HepG2 (cell line): ENCODE measurements around the gene DPEP2NB. TPM values are rescaled to one million over a fixed set of nuclear protein-coding genes. Genes with fewer than 3 reads are reported as not detected.

Experiments used
- CENPT ChIP-seq: sonication (generic); formaldehyde crosslinking; IDR thresholded peaks from 2 replicates; pipeline ENCODE4 v1.8.0; 2022; ENCODE audit warnings: low read depth, mild to moderate bottlenecking, moderate library complexity, missing genetic modification reagents
- CTCF ChIP-seq: sonication (generic); formaldehyde crosslinking; IDR thresholded peaks from 2 replicates; pipeline ENCODE4 v1.5.0; 2020; ENCODE audit warnings: mild to moderate bottlenecking, missing genetic modification reagents, moderate library complexity
- HIVEP1 ChIP-seq: sonication (generic); formaldehyde crosslinking; IDR thresholded peaks from 2 replicates; pipeline ENCODE4 v1.4.0; 2020; ENCODE audit warnings: mild to moderate bottlenecking, missing genetic modification reagents
- JUND ChIP-seq: sonication (generic); formaldehyde crosslinking; IDR thresholded peaks from 2 replicates; pipeline ENCODE4 v1.8.0; 2022; ENCODE audit warnings: mild to moderate bottlenecking, missing genetic modification reagents
- KAT7 ChIP-seq: IDR thresholded peaks from 2 replicates; pipeline ENCODE4 v1.6.1; 2018; ENCODE audit warnings: borderline replicate concordance, missing compliant biosample characterization
- KLF16 ChIP-seq, 2 experiments: sonication (generic) in 1 of 2; formaldehyde crosslinking in 1 of 2; IDR thresholded peaks; 2 replicates each; pipeline versions ENCODE4 v1.6.1 to v1.8.0; 2016 to 2023; ENCODE audit warnings: missing genetic modification reagents in 2 of 2, missing compliant biosample characterization in 1 of 2
- MED8 ChIP-seq: sonication (generic); formaldehyde crosslinking; IDR thresholded peaks from 2 replicates; pipeline ENCODE4 v1.8.1; 2023; ENCODE audit warnings: mild to moderate bottlenecking, missing genetic modification reagents; ENCODE audit not compliant: insufficient replicate concordance
- ONECUT2 ChIP-seq: sonication (generic); formaldehyde crosslinking; IDR thresholded peaks from 2 replicates; pipeline ENCODE4 v1.4.0; 2020; ENCODE audit warnings: missing genetic modification reagents
- SOX6 ChIP-seq, 2 experiments: fragments of 450-650 bp in 1 of 2; sonication (generic) in 1 of 2; formaldehyde crosslinking in 1 of 2; IDR thresholded peaks; 2 replicates each; pipeline versions ENCODE4 v1.4.0 to v1.6.1; 2017 to 2020; ENCODE audit warnings: antibody characterized with exemption in 1 of 2, mild to moderate bottlenecking in 1 of 2, missing genetic modification reagents in 1 of 2
- SSRP1 ChIP-seq: IDR thresholded peaks from 2 replicates; pipeline ENCODE4 v1.6.1; 2016; ENCODE audit warnings: control low read depth
- TBX2 ChIP-seq: sonication (generic); formaldehyde crosslinking; IDR thresholded peaks from 2 replicates; pipeline ENCODE4 v1.5.0; 2020; ENCODE audit warnings: missing genetic modification reagents, mild to moderate bottlenecking, borderline replicate concordance
- ZIK1 ChIP-seq: sonication (generic); formaldehyde crosslinking; IDR thresholded peaks from 2 replicates; pipeline ENCODE4 v1.5.0; 2020; ENCODE audit warnings: mild to moderate bottlenecking, low read depth, missing genetic modification reagents, borderline replicate concordance
- ZNF121 ChIP-seq: sonication (generic); formaldehyde crosslinking; IDR thresholded peaks from 2 replicates; pipeline ENCODE4 v1.5.0; 2020; ENCODE audit warnings: mild to moderate bottlenecking, missing genetic modification reagents
- ZNF235 ChIP-seq: sonication (generic); formaldehyde crosslinking; IDR thresholded peaks from 2 replicates; pipeline ENCODE4 v1.8.1; 2023; ENCODE audit warnings: mild to moderate bottlenecking, missing genetic modification reagents, borderline replicate concordance
- ZNF260 ChIP-seq: sonication (generic); formaldehyde crosslinking; IDR thresholded peaks from 2 replicates; pipeline ENCODE4 v1.4.0; 2020; ENCODE audit warnings: missing genetic modification reagents, low read depth, mild to moderate bottlenecking, borderline replicate concordance
- ZNF558 ChIP-seq: sonication (generic); formaldehyde crosslinking; IDR thresholded peaks from 2 replicates; pipeline ENCODE4 v1.9.0; 2022; ENCODE audit warnings: mild to moderate bottlenecking, missing genetic modification reagents, borderline replicate concordance
- ZNF564 ChIP-seq: sonication (generic); formaldehyde crosslinking; IDR thresholded peaks from 2 replicates; pipeline ENCODE4 v1.8.1; 2023; ENCODE audit warnings: mild to moderate bottlenecking, missing genetic modification reagents
- ZNF615 ChIP-seq: sonication (generic); formaldehyde crosslinking; IDR thresholded peaks from 2 replicates; pipeline ENCODE4 v1.5.0; 2020; ENCODE audit warnings: mild to moderate bottlenecking, missing genetic modification reagents, borderline replicate concordance
- polyA plus RNA-seq, 8 experiments: library from polyadenylated mRNA; depleted of rRNA in 3 of 8; stranded (reverse) in 7 of 8; unstranded in 1 of 8; fragments of >200 nt; fragmentation: Illumina TruSeq in 4 of 8; extraction: Trizol in 4 of 8; gene quantifications; 2 replicates each; pipeline versions ENCODE4 v1.2.1 to v1.2.3, GENCODE V29; 2011 to 2016; ENCODE audit warnings: low read depth in 4 of 8, missing spikeins in 1 of 8, mixed read lengths in 1 of 8; ENCODE audit not compliant: insufficient read depth in 1 of 8
- total RNA-seq, 5 experiments: library from RNA; depleted of rRNA; stranded (reverse); fragments of >200 nt; fragmentation: Illumina TruSeq; extraction: Trizol; gene quantifications; 2 replicates each; pipeline ENCODE4 v1.2.3, GENCODE V29; 2016; ENCODE audit warnings: low read depth in 1 of 5
- TF ChIP-seq, protein P1 (sequence below): sonication (generic); formaldehyde crosslinking; IDR thresholded peaks from 2 replicates; pipeline ENCODE4 v1.4.0; 2020; ENCODE audit warnings: mild to moderate bottlenecking, low read depth, missing genetic modification reagents
- TF ChIP-seq, protein P2 (sequence below): IDR thresholded peaks from 2 replicates; pipeline ENCODE4 v1.6.1; 2018; ENCODE audit warnings: missing genetic modification reagents
- TF ChIP-seq, protein P3 (sequence below): fragments of 450-650 bp; IDR thresholded peaks from 2 replicates; pipeline ENCODE4 v1.6.1; 2016

The DPEP2NB gene
- total and polyA plus RNA-seq, 2 of the 13 experiments (the other 11 are each of a cell fraction or from before 2014, with no cell fraction given) = not detected

- TF ChIP-seq CTCF (CRISPR knock-in tag) (0 out of 2 replicates have a peak, but pooled peaks have one; percentile 19), CENPT (CRISPR knock-in tag) (no peak), ZNF558 (CRISPR knock-in tag) (no peak), ONECUT2 (0 out of 2 replicates have a peak, but pooled peaks have one; percentile 10), ZNF260 (no peak), KLF16 (CRISPR knock-in tag; IDR thresholded peaks at IDR 0.05) (no peak), SOX6 (IDR thresholded peaks at IDR 0.05) (no peak), SOX6 (CRISPR knock-in tag; IDR thresholded peaks at IDR 0.05) (peak; percentile 17), MED8 (CRISPR knock-in tag) (peak; percentile 33), SSRP1 (peak; percentile 5; the same call in 1 of the 2 replicates), ZNF564 (no peak), KAT7 (no peak), ZNF121 (CRISPR knock-in tag) (peak; percentile 15; the same call in 1 of the 2 replicates), ZNF615 (CRISPR knock-in tag) (0 out of 2 replicates have a peak, but pooled peaks have one; percentile 30), HIVEP1 (CRISPR knock-in tag) (0 out of 2 replicates have a peak, but pooled peaks have one; percentile 29), JUND (0 out of 2 replicates have a peak, but pooled peaks have one; percentile 5), TBX2 (CRISPR knock-in tag) (0 out of 2 replicates have a peak, but pooled peaks have one; percentile 6), ZIK1 (CRISPR knock-in tag) (no peak), ZNF235 (CRISPR knock-in tag) (0 out of 2 replicates have a peak, but pooled peaks have one; percentile 50)
- TF ChIP-seq, protein P1, sequence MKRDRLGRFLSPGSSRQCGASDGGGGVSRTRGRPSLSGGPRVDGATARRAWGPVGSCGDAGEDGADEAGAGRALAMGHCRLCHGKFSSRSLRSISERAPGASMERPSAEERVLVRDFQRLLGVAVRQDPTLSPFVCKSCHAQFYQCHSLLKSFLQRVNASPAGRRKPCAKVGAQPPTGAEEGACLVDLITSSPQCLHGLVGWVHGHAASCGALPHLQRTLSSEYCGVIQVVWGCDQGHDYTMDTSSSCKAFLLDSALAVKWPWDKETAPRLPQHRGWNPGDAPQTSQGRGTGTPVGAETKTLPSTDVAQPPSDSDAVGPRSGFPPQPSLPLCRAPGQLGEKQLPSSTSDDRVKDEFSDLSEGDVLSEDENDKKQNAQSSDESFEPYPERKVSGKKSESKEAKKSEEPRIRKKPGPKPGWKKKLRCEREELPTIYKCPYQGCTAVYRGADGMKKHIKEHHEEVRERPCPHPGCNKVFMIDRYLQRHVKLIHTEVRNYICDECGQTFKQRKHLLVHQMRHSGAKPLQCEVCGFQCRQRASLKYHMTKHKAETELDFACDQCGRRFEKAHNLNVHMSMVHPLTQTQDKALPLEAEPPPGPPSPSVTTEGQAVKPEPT = 0 out of 2 replicates have a peak, but pooled peaks have one; percentile 4
- TF ChIP-seq, protein P2, sequence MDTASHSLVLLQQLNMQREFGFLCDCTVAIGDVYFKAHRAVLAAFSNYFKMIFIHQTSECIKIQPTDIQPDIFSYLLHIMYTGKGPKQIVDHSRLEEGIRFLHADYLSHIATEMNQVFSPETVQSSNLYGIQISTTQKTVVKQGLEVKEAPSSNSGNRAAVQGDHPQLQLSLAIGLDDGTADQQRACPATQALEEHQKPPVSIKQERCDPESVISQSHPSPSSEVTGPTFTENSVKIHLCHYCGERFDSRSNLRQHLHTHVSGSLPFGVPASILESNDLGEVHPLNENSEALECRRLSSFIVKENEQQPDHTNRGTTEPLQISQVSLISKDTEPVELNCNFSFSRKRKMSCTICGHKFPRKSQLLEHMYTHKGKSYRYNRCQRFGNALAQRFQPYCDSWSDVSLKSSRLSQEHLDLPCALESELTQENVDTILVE (CRISPR knock-in tag) = no peak
- TF ChIP-seq, protein P3, sequence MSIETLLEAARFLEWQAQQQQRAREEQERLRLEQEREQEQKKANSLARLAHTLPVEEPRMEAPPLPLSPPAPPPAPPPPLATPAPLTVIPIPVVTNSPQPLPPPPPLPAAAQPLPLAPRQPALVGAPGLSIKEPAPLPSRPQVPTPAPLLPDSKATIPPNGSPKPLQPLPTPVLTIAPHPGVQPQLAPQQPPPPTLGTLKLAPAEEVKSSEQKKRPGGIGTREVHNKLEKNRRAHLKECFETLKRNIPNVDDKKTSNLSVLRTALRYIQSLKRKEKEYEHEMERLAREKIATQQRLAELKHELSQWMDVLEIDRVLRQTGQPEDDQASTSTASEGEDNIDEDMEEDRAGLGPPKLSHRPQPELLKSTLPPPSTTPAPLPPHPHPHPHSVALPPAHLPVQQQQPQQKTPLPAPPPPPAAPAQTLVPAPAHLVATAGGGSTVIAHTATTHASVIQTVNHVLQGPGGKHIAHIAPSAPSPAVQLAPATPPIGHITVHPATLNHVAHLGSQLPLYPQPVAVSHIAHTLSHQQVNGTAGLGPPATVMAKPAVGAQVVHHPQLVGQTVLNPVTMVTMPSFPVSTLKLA = peak; percentile 42; the same call in 1 of the 2 replicates
Observed at GRCh38 chr16:67967183-67967957, 48.3 kb downstream of the DPEP2NB start (continued).
